Measurements from ENCODE around the gene GALNT15. TPM values are rescaled to one million over a fixed set of nuclear protein-coding genes. Genes with fewer than 3 reads are reported as not detected.

Gene GALNT15
- polyA plus RNA-seq, 2 donors: 2.8 to 7.9 TPM

DNA sequence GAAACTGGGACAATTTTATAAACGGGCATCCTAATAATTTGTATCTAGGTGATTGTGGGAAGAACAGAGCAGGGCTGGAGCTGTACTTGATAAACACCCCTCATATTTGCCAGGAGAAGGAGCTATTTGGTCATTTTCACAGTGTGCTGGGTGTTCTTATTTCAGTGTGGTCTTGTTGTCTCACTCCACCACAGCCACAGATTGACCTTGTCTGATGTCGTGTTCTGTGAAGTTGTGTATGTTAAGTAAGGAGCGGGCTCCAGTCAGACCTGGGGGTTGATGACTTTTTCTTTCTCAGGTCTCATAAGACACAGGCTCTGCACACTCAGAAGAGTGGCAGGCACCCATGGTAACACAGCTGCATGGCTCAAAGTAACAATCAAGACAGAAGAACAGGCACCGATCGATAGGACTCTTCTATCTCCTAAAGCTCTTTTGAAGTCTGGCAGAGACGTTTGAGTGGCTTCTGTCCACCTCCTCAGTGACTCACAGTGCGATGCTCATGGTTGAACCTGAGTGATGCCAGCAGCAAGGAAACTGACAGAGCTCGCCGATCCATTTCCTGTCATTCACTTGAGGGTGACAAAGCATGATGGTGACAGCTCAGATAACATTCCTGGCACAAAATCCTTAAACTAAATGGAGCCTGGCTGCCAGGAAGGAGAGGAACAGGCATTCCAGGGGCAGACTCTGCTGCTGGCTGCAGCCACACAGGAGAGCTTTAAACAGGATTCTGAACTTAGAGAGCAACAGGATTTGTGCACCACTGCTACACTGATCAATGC lies 69.4 kb downstream of the GALNT15 start:
- H3K4me1 ChIP-seq (ENCODE audit: control insufficient read depth in 2 of 2, insufficient read depth in 2 of 2, low read length in 1 of 2): no peaks in the 10 kb centered on the region
- H3K36me3 ChIP-seq (ENCODE audit: control insufficient read depth in 2 of 2, insufficient read depth in 2 of 2, low read length in 1 of 2): no peaks in the 10 kb centered on the region
- WGBS, 2 donors: 61 to 68% methylated on average over 9 of the region's 9 CpGs
- no peaks in the 10 kb centered on the region for H3K27me3 ChIP-seq (ENCODE audit: control insufficient read depth in 1 of 2, insufficient read depth in 2 of 2, low read length in 2 of 2)
- no peak overlapping the region for H3K27ac ChIP-seq (ENCODE audit: low read depth in 2 of 2, low read length in 1 of 2)
- no peak overlapping the region for H3K4me3 ChIP-seq (ENCODE audit: low read depth in 1 of 2, low read length in 2 of 2)
- no peaks in the 10 kb centered on the region for H3K9me3 ChIP-seq (ENCODE audit: control insufficient read depth in 2 of 2, insufficient read depth in 1 of 2, low read depth in 1 of 2, low read length in 1 of 2)

DNA sequence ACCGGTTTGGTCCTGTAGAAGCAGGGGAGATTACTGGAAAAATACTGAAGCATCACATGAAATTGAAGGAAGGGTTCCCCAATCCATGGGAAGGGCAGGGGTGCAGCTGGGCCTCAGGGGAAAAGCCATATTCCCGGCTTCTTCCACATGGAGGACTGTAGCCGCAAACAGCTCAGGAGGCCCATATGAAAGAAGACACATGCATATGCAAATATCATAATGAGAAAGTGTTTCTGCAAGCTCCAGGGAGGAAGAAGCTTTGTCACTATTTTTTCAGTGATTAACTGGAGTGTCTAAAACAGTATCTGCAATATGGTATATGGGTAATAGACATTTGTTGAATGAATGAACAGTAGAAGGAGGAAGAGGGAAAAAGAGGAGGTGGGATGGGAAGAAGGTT lies 71.1 kb downstream of the GALNT15 start:
- H3K36me3 ChIP-seq (ENCODE audit: control insufficient read depth in 2 of 2, insufficient read depth in 2 of 2, low read length in 1 of 2): no peaks in the 10 kb centered on the region

DNA sequence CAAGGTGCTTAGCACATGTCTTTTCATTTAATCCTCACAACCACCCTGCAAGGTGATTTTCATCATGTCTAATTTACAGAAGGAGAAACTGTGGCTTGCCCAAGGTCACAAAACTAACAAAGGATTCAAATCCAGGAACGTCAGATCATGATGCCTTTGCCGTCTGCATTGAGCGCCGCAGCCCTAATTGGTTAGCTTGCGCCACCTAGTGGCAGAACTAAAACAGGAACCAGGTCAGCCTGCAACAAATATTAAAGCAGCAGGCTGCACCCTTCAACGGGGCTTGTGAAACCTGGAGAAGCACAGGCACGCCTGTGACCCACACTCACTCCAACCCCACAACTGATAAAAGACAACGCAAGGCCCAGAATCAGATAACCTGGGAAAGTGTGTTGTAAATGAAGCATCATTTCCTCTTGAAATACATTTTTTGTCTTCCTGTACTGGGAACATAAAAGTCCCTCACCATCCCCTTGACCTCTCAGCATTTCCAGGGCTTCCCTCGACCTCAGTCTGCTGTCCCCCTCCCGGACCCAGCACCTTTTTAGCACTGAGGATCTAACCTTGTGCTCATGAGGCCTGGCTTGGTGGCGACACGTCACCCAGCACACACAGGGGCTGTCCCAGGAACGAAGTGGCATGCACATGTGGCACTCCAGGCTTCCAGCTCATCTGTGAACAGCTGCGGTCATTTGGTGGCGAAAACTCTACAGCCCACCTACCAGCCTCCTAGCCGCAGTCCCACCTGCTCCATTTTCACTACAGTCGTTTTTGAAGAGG lies 73.0 kb downstream of the GALNT15 start:
- Histone ChIP-seq H3K27ac (ENCODE audit: low read depth in 2 of 2, low read length in 1 of 2) (no peak overlapping the region), H3K9me3 (ENCODE audit: control insufficient read depth in 2 of 2, insufficient read depth in 1 of 2, low read depth in 1 of 2, low read length in 1 of 2) (no peaks in the 10 kb centered on the region), H3K4me3 (ENCODE audit: low read depth in 1 of 2, low read length in 2 of 2) (no peak overlapping the region), H3K27me3 (ENCODE audit: control insufficient read depth in 1 of 2, insufficient read depth in 2 of 2, low read length in 2 of 2) (no peaks in the 10 kb centered on the region), H3K4me1 (ENCODE audit: control insufficient read depth in 2 of 2, insufficient read depth in 2 of 2, low read length in 1 of 2) (no peaks in the 10 kb centered on the region), H3K36me3 (ENCODE audit: control insufficient read depth in 2 of 2, insufficient read depth in 2 of 2, low read length in 1 of 2) (no peaks in the 10 kb centered on the region)
- WGBS, 2 donors: 27 to 29% methylated on average over 17 of the region's 17 CpGs

More for the DNA sequence above, 71.1 kb downstream of the GALNT15 start:
- Histone ChIP-seq H3K27ac (ENCODE audit: low read depth in 2 of 2, low read length in 1 of 2) (no peak overlapping the region), H3K27me3 (ENCODE audit: control insufficient read depth in 1 of 2, insufficient read depth in 2 of 2, low read length in 2 of 2) (no peaks in the 10 kb centered on the region), H3K4me1 (ENCODE audit: control insufficient read depth in 2 of 2, insufficient read depth in 2 of 2, low read length in 1 of 2) (no peaks in the 10 kb centered on the region), H3K4me3 (ENCODE audit: low read depth in 1 of 2, low read length in 2 of 2) (no peak overlapping the region), H3K9me3 (ENCODE audit: control insufficient read depth in 2 of 2, insufficient read depth in 1 of 2, low read depth in 1 of 2, low read length in 1 of 2) (no peaks in the 10 kb centered on the region)
- WGBS, 2 donors: 92 to 95% methylated on average over 3 of the region's 3 CpGs

DNA sequence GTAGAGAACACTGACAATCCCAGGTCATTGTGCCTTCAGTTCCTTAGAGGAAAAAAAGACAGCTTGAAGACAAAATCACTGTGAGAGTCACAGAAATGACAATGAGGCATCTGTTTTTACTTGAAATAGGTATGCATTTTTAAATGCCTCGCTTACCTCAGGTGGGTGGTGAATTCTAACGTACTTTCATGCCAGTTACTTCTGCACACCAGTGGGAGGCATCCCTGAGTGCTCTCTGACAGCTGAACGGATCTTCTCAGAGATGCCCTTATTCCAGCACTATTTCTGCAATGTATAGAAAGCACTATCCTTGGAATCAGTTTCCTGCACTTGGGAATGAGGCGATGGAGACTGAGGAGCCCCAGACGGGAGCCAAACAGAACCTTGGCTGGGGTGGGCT lies 74.1 kb downstream of the GALNT15 start:
- 80 to 83% methylated on average over 5 of the region's 5 CpGs for WGBS, 2 donors
- Histone ChIP-seq H3K27me3 (ENCODE audit: control insufficient read depth in 1 of 2, insufficient read depth in 2 of 2, low read length in 2 of 2) (no peaks in the 10 kb centered on the region), H3K4me1 (ENCODE audit: control insufficient read depth in 2 of 2, insufficient read depth in 2 of 2, low read length in 1 of 2) (peaks cover 0 to 2% of the 10 kb centered on the region in 2 donors), H3K27ac (ENCODE audit: low read depth in 2 of 2, low read length in 1 of 2) (no peak overlapping the region), H3K36me3 (ENCODE audit: control insufficient read depth in 2 of 2, insufficient read depth in 2 of 2, low read length in 1 of 2) (no peaks in the 10 kb centered on the region), H3K4me3 (ENCODE audit: low read depth in 1 of 2, low read length in 2 of 2) (no peak overlapping the region), H3K9me3 (ENCODE audit: control insufficient read depth in 2 of 2, insufficient read depth in 1 of 2, low read depth in 1 of 2, low read length in 1 of 2) (no peaks in the 10 kb centered on the region)

DNA sequence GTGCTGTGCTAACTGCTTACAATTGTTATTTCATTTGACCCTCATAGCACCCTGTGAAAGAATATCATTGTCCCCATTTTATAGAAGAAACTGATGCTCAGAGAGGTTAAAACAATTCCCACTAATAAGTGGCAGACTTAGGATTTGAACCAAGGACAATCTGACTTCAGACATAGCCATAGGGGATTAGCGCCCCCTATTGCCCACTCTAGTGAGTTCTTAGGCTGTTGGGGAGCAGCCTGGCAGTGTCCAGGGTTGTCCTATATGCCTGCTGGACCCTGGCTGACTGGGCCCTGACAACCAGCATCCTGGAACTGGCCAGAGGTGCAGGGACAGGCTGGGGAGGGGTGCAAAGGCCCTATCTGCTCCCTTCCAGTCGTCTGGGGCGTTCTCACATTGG lies 74.9 kb downstream of the GALNT15 start:
- no peaks in the 10 kb centered on the region for H3K36me3 ChIP-seq (ENCODE audit: control insufficient read depth in 2 of 2, insufficient read depth in 2 of 2, low read length in 1 of 2)
- H3K4me3 ChIP-seq (ENCODE audit: low read depth in 1 of 2, low read length in 2 of 2): no peak overlapping the region
- H3K4me1 ChIP-seq (ENCODE audit: control insufficient read depth in 2 of 2, insufficient read depth in 2 of 2, low read length in 1 of 2): peaks cover 0 to 3% of the 10 kb centered on the region in 2 donors
- H3K27ac ChIP-seq (ENCODE audit: low read depth in 2 of 2, low read length in 1 of 2): no peak overlapping the region
- no peaks in the 10 kb centered on the region for H3K27me3 ChIP-seq (ENCODE audit: control insufficient read depth in 1 of 2, insufficient read depth in 2 of 2, low read length in 2 of 2)
- no peaks in the 10 kb centered on the region for H3K9me3 ChIP-seq (ENCODE audit: control insufficient read depth in 2 of 2, insufficient read depth in 1 of 2, low read depth in 1 of 2, low read length in 1 of 2)
- WGBS, 2 donors: 48 to 54% methylated on average over 3 of the region's 3 CpGs

DNA sequence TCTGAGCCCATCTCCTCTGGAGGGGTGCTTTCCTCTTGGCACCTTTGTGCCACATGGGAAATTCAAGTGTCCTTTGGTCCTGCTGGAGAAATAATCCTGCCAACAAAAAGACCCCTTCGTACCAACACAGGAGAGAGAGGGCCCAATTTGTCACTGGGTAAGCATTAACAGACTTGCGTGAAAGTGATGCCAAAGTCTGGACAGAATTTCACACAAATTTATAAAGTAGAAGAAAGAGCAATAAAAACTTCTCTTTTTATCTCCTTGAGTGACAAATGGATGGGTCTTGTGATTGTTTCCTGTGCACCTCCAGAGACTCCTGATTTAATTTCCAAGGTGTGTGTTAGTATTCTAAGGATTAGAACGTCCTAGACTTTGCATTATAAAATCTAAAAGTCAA lies 75.4 kb downstream of the GALNT15 start:
- Histone ChIP-seq H3K9me3 (ENCODE audit: control insufficient read depth in 2 of 2, insufficient read depth in 1 of 2, low read depth in 1 of 2, low read length in 1 of 2) (no peaks in the 10 kb centered on the region), H3K36me3 (ENCODE audit: control insufficient read depth in 2 of 2, insufficient read depth in 2 of 2, low read length in 1 of 2) (no peaks in the 10 kb centered on the region), H3K4me3 (ENCODE audit: low read depth in 1 of 2, low read length in 2 of 2) (no peak overlapping the region), H3K27ac (ENCODE audit: low read depth in 2 of 2, low read length in 1 of 2) (no peak overlapping the region), H3K4me1 (ENCODE audit: control insufficient read depth in 2 of 2, insufficient read depth in 2 of 2, low read length in 1 of 2) (peaks cover 0 to 3% of the 10 kb centered on the region in 2 donors), H3K27me3 (ENCODE audit: control insufficient read depth in 1 of 2, insufficient read depth in 2 of 2, low read length in 2 of 2) (no peaks in the 10 kb centered on the region)
- 70 to 76% methylated on average over 3 of the region's 3 CpGs for WGBS, 2 donors

DNA sequence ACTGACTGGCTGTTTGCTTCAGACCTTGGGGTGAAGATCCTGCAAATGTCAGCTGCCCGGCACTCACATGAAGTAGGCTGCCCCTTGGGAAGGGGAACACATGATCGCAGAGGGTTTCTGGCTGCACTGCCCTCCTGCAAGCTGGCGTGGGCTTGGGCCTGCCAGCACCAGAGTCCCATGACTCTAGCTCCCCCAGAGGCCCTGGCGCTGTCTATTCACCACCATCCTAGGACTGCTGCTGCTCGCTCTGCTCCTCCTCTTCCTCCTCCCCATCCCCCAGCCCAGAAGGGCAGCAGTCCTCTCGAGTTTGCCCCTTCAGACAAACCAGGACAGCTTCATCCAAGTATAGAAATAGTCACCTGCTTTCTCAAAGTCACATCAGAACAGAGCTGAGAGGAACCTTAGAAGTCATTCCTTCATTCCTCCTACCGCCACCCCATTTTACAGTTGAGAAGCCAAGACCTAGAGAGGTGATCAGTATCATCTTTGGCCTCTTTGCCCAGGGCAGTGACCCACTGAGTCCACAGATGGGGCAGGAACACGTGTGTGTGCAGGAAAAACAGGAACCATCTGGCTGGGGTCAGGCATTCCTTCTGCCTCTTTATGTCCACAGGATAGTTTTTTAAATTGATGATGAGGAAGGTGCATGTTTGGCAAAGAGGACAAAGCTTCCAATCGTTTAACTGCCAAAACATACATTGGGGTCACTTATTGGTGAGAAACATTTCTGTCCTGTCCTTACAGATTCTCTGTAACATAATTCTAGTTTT lies 77.0 kb downstream of the GALNT15 start:
- Histone ChIP-seq H3K27me3 (ENCODE audit: control insufficient read depth in 1 of 2, insufficient read depth in 2 of 2, low read length in 2 of 2) (no peaks in the 10 kb centered on the region), H3K4me3 (ENCODE audit: low read depth in 1 of 2, low read length in 2 of 2) (no peak overlapping the region), H3K9me3 (ENCODE audit: control insufficient read depth in 2 of 2, insufficient read depth in 1 of 2, low read depth in 1 of 2, low read length in 1 of 2) (no peaks in the 10 kb centered on the region), H3K4me1 (ENCODE audit: control insufficient read depth in 2 of 2, insufficient read depth in 2 of 2, low read length in 1 of 2) (peaks cover 0 to 3% of the 10 kb centered on the region in 2 donors), H3K27ac (ENCODE audit: low read depth in 2 of 2, low read length in 1 of 2) (no peak overlapping the region), H3K36me3 (ENCODE audit: control insufficient read depth in 2 of 2, insufficient read depth in 2 of 2, low read length in 1 of 2) (no peaks in the 10 kb centered on the region)
- WGBS, 2 donors: 72% methylated on average over 9 of the region's 9 CpGs

DNA sequence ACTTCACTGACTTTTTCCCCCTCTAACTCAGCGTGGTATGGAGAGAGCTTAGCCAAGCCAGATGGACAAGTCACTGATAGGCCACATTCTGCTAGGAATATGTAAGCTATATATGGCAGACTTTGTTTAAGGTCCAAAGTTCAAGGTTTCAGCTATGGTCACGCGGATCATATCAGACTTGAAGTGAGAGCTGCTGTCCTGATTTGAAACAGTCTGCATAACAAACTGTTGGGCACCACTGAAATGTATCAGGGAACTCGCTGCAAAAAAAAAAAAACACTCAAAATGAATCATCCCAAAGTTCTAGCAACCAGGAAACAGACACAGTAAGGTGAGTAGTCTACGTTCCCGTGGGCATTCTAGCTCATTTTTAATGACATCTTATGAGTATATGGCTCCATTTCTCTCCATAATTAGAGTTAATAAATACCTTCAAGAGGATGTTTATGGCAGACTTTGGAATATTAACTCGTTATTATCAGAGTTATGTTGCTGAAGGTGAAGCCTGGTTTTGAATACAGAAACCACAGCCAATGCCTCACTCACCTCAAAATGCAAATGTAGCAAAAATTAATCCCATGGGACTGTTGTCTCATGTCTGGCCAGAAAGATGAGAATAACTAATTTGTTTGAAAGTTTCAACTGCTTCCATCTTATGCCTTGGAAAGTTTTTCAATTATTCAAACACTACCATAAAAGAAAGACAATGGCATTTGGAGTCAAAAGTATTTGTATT lies 77.9 kb downstream of the GALNT15 start:
- Histone ChIP-seq H3K4me3 (ENCODE audit: low read depth in 1 of 2, low read length in 2 of 2) (no peak overlapping the region), H3K27ac (ENCODE audit: low read depth in 2 of 2, low read length in 1 of 2) (no peak overlapping the region), H3K4me1 (ENCODE audit: control insufficient read depth in 2 of 2, insufficient read depth in 2 of 2, low read length in 1 of 2) (peaks cover 0 to 3% of the 10 kb centered on the region in 2 donors), H3K27me3 (ENCODE audit: control insufficient read depth in 1 of 2, insufficient read depth in 2 of 2, low read length in 2 of 2) (no peaks in the 10 kb centered on the region), H3K36me3 (ENCODE audit: control insufficient read depth in 2 of 2, insufficient read depth in 2 of 2, low read length in 1 of 2) (no peaks in the 10 kb centered on the region), H3K9me3 (ENCODE audit: control insufficient read depth in 2 of 2, insufficient read depth in 1 of 2, low read depth in 1 of 2, low read length in 1 of 2) (no peaks in the 10 kb centered on the region)
- WGBS, 2 donors: 47 to 69% methylated on average over 7 of the region's 7 CpGs

DNA sequence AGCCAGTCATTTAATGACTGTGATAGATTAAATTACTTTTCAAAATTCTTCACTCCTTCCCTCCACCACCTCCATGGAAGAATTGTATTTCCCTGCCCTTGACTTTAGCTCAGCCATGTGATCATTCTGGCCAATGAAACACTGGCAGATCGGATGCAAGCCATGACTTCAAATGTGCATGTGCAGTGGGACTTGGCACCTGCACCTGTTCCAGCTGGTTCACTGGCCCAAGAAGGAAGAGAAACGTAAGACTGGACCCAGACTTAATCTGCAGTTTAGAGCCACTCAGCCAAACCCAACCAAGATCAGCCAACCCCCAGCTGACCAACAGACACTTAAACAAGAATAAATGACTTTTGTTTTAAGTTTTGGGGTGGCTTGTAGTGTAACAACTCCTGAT lies 78.5 kb downstream of the GALNT15 start:
- no peaks in the 10 kb centered on the region for H3K36me3 ChIP-seq (ENCODE audit: control insufficient read depth in 2 of 2, insufficient read depth in 2 of 2, low read length in 1 of 2)
- 72 to 75% methylated on average over 2 of the region's 2 CpGs for WGBS, 2 donors
- H3K27me3 ChIP-seq (ENCODE audit: control insufficient read depth in 1 of 2, insufficient read depth in 2 of 2, low read length in 2 of 2): no peaks in the 10 kb centered on the region
- H3K4me3 ChIP-seq (ENCODE audit: low read depth in 1 of 2, low read length in 2 of 2): no peak overlapping the region
- H3K27ac ChIP-seq (ENCODE audit: low read depth in 2 of 2, low read length in 1 of 2): no peak overlapping the region
- H3K4me1 ChIP-seq (ENCODE audit: control insufficient read depth in 2 of 2, insufficient read depth in 2 of 2, low read length in 1 of 2): peaks cover 0 to 3% of the 10 kb centered on the region in 2 donors
- no peaks in the 10 kb centered on the region for H3K9me3 ChIP-seq (ENCODE audit: control insufficient read depth in 2 of 2, insufficient read depth in 1 of 2, low read depth in 1 of 2, low read length in 1 of 2)

All from esophagus (tissue), 2 donors.